Fibroblast of villous mesenchyme (primary cell): ENCODE results near the gene RWDD4. TPM values are rescaled to one million over a fixed set of nuclear protein-coding genes. Genes with fewer than 3 reads are reported as not detected.

Experiments used
- DNase-seq: peaks from one replicate; pipeline ENCODE4 v3.0.0-alpha.2; 2010; ENCODE audit warnings: low read depth
- H3K4me3 ChIP-seq: 2 replicates; pipeline ENCODE4 v1.5.1; 2011; ENCODE audit warnings: low read depth, mild to moderate bottlenecking, low read length
- total RNA-seq: library from RNA; depleted of rRNA; stranded (reverse); fragments of >200 nt; gene quantifications from 2 replicates; pipeline ENCODE4 v1.2.3, GENCODE V29; 2012
- TF ChIP-seq, protein P1 (sequence below): IDR thresholded peaks from 2 replicates; pipeline ENCODE4 v1.5.1; 2012; ENCODE audit warnings: low read depth, mild to moderate bottlenecking, low read length; ENCODE audit not compliant: insufficient read depth

Gene RWDD4
- total RNA-seq, 1 donor, result 30.2 TPM

- TF ChIP-seq, protein P1, sequence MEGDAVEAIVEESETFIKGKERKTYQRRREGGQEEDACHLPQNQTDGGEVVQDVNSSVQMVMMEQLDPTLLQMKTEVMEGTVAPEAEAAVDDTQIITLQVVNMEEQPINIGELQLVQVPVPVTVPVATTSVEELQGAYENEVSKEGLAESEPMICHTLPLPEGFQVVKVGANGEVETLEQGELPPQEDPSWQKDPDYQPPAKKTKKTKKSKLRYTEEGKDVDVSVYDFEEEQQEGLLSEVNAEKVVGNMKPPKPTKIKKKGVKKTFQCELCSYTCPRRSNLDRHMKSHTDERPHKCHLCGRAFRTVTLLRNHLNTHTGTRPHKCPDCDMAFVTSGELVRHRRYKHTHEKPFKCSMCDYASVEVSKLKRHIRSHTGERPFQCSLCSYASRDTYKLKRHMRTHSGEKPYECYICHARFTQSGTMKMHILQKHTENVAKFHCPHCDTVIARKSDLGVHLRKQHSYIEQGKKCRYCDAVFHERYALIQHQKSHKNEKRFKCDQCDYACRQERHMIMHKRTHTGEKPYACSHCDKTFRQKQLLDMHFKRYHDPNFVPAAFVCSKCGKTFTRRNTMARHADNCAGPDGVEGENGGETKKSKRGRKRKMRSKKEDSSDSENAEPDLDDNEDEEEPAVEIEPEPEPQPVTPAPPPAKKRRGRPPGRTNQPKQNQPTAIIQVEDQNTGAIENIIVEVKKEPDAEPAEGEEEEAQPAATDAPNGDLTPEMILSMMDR, result no peak
- peak; percentile 24 for DNase-seq
- no peak overlapping the region for H3K4me3 ChIP-seq
These were observed 21.5 kb downstream of the RWDD4 start for GRCh38 chr4:183637461-183637860.

GRCh38 chr4:183636923-183637322 is 22.1 kb downstream of the RWDD4 start:
- DNase-seq, result no peak
- TF ChIP-seq, protein P1, result no peak
- no peak overlapping the region for H3K4me3 ChIP-seq

DNA sequence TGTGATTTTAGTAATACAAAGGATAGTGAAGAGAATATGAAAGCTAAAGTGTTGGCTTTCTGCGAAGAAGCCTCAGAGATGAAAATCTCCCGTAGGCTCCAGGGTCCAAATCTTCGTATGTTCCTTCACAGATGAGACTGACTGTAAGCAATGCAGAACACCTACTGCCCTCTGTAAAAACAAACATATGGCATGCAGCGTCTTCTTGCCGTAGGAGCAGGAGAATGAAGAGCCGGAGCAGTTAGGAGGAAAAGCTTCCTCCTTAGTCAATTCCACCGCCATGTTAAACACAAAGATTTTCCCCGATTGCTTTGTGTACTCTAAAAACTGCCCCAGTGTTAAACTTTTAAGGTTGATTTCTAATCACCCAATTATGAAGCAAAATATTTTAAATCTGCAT is 22.5 kb downstream of the RWDD4 start:
- H3K4me3 ChIP-seq, result no peak overlapping the region
- TF ChIP-seq, protein P1, result no peak
- no peak for DNase-seq

GRCh38 chr4:183635741-183636140 is 23.2 kb downstream of the RWDD4 start:
- DNase-seq, result no peak
- TF ChIP-seq, protein P1, result no peak
- H3K4me3 ChIP-seq, result no peak overlapping the region

- DNase-seq, result no peak
- H3K4me3 ChIP-seq, result no peak overlapping the region
- TF ChIP-seq, protein P1, result no peak
These were observed 23.7 kb downstream of the RWDD4 start for GRCh38 chr4:183635321-183635720.

DNA sequence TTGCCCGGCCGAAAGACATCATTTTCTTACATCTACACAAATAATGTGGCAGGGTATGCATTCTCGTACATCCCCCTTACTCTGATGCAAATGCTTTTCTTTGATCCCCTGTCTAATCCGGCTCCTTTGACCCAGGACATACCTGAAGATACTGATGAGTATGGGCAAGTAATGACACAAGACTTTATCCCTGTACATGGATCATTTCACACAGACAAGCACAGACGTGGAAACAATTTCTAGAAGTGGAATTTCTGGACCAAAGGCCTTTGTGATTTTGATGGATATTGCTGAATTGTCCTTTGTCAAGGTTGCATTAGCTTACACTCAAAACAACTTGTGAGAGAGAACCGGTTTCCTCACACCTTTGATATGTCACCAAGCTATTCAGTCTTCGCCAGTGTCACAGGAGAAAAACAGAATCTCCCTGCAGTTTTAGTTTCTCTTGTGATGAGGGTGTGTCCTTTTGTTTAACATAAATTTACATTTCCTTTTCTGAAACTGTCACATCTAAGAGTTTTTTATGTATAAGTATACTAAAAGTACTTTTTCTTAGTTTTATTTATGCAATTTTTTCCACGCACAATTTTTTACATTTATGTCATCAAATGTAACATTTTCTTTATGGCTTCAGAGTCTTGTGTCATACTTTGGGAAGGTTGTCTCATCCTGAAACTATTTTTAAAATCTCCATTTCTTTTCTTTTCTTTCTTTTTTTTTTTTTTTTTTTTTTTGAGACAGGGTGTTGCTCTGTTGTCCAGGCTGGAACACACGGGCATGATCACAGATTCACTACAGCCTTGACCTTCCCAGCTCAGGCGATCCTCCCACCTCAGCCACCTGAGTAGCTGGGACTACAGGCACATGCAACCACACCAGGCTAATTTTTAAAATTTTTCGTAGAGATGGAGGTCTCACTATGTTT is 25.2 kb downstream of the RWDD4 start:
- TF ChIP-seq, protein P1, result no peak
- no peak for DNase-seq

More for the DNA sequence above, 25.2 kb downstream of the RWDD4 start:
- H3K4me3 ChIP-seq, result no peak overlapping the region
